Measurements from ENCODE around the gene CATSPER3. TPM values are rescaled to one million over a fixed set of nuclear protein-coding genes. Genes with fewer than 3 reads are reported as not detected.

CATSPER3 gene
- polyA plus RNA-seq, 3 donors = 0.15 to 0.60 (median 0.52) TPM

- TF ChIP-seq CTCF (IDR thresholded peaks at IDR 0.05) = no peak
- Mint-ChIP-seq H3K36me3 (peaks cover 58 to 63% of the 10 kb centered on the region in 2 donors), H3K4me1 (no peaks in the 10 kb centered on the region), H3K27ac (no peak overlapping the region), H3K27me3 (ENCODE audit: low read depth in 3 of 3) (no peaks in the 10 kb centered on the region), H3K9me3 (no peaks in the 10 kb centered on the region), H3K4me3 (no peak overlapping the region)
- no peak overlapping the region for H3K4me2 ChIP-seq (replicated peaks; ENCODE audit: extremely low read depth, low read length, poor library complexity, severe bottlenecking)
- DNase-seq = no peak
- H3K9ac ChIP-seq (ENCODE audit: insufficient read depth, low read length, poor library complexity, severe bottlenecking) = no peak overlapping the region
- no peaks in the 10 kb centered on the region for H3K27me3 ChIP-seq (ENCODE audit: control insufficient read depth in 2 of 2, insufficient read depth in 2 of 2, low read length in 2 of 2)
- H4K20me1 ChIP-seq (ENCODE audit: insufficient read depth, low read length) = no peaks in the 10 kb centered on the region
- H3K36me3 ChIP-seq (replicated peaks in 1 of 2; ENCODE audit: control insufficient read depth in 1 of 2, insufficient read depth in 2 of 2, low read length in 2 of 2) = peaks cover 2 to 67% of the 10 kb centered on the region in 2 donors
- intact Hi-C loops (cut with micrococcal nuclease) = no loop called here
- H3K4me3 ChIP-seq (replicated peaks in 1 of 3; ENCODE audit: low read depth in 2 of 3, low read length in 3 of 3) = no peak overlapping the region
- H3K79me2 ChIP-seq (ENCODE audit: insufficient read depth, low read length) = no peaks in the 10 kb centered on the region
- WGBS (ENCODE audit: insufficient coverage) = no CpG with 5 or more reads among the region's 5 CpGs
- no peak overlapping the region for H2AFZ ChIP-seq (ENCODE audit: insufficient read depth, low read depth, low read length, poor library complexity, severe bottlenecking)
- no peaks in the 10 kb centered on the region for H3K4me1 ChIP-seq (ENCODE audit: control insufficient read depth in 1 of 2, insufficient read depth in 2 of 2, low read length in 2 of 2)
- no peak overlapping the region for H3K27ac ChIP-seq (ENCODE audit: low read depth in 1 of 2, low read length in 2 of 2)
- H3K9me3 ChIP-seq (replicated peaks in 1 of 2; ENCODE audit: control insufficient read depth in 1 of 2, insufficient read depth in 1 of 2, low read length in 2 of 2) = no peaks in the 10 kb centered on the region
Observed at GRCh38 chr5:134934202-134934601, 33.5 kb upstream of the CATSPER3 start.

- Mint-ChIP-seq H3K4me1 (no peaks in the 10 kb centered on the region), H3K9me3 (no peaks in the 10 kb centered on the region), H3K36me3 (peaks cover 59 to 73% of the 10 kb centered on the region in 2 donors), H3K27ac (peak overlapping the region in 2 of 7 donors; percentile 11 to 13), H3K27me3 (ENCODE audit: low read depth in 3 of 3) (no peaks in the 10 kb centered on the region), H3K4me3 (no peak overlapping the region)
- TF ChIP-seq CTCF (IDR thresholded peaks at IDR 0.05) = no peak
- Histone ChIP-seq H3K27me3 (ENCODE audit: control insufficient read depth in 2 of 2, insufficient read depth in 2 of 2, low read length in 2 of 2) (no peaks in the 10 kb centered on the region), H3K4me2 (replicated peaks; ENCODE audit: extremely low read depth, low read length, poor library complexity, severe bottlenecking) (no peak overlapping the region), H4K20me1 (ENCODE audit: insufficient read depth, low read length) (no peaks in the 10 kb centered on the region), H3K36me3 (replicated peaks in 1 of 2; ENCODE audit: control insufficient read depth in 1 of 2, insufficient read depth in 2 of 2, low read length in 2 of 2) (peaks cover 20 to 52% of the 10 kb centered on the region in 2 donors), H3K9me3 (replicated peaks in 1 of 2; ENCODE audit: control insufficient read depth in 1 of 2, insufficient read depth in 1 of 2, low read length in 2 of 2) (no peaks in the 10 kb centered on the region), H3K4me1 (ENCODE audit: control insufficient read depth in 1 of 2, insufficient read depth in 2 of 2, low read length in 2 of 2) (no peaks in the 10 kb centered on the region), H3K27ac (ENCODE audit: low read depth in 1 of 2, low read length in 2 of 2) (no peak overlapping the region), H3K4me3 (replicated peaks in 1 of 3; ENCODE audit: low read depth in 2 of 3, low read length in 3 of 3) (no peak overlapping the region), H3K79me2 (ENCODE audit: insufficient read depth, low read length) (no peaks in the 10 kb centered on the region), H3K9ac (ENCODE audit: insufficient read depth, low read length, poor library complexity, severe bottlenecking) (no peak overlapping the region), H2AFZ (ENCODE audit: insufficient read depth, low read depth, low read length, poor library complexity, severe bottlenecking) (no peak overlapping the region)
- WGBS (ENCODE audit: insufficient coverage) = 86% methylated on average over 6 of the region's 12 CpGs
- no peak for DNase-seq
- intact Hi-C loops (cut with micrococcal nuclease) = no loop called here
Observed at GRCh38 chr5:134935711-134936602, 31.8 kb upstream of the CATSPER3 start.

Measured in CD14-positive monocyte (primary cell).